Thyroid gland (tissue), 4 donors: Measurements from ENCODE around the gene CHM.

Experiments
- CTCF ChIP-seq, 6 experiments: fragments of 200-600 bp in 3 of 6; fragments of 450-650 bp in 3 of 6; sonication (generic) in 3 of 6; IDR thresholded peaks; one replicate each; pipeline ENCODE4 v1.5.1; 2016 to 2019; ENCODE audit warnings: antibody characterized with exemption in 6 of 6, mild to moderate bottlenecking in 2 of 6, inconsistent platforms in 1 of 6, moderate library complexity in 1 of 6
- POLR2A ChIP-seq, 2 donors: fragments of 450-650 bp; IDR thresholded peaks; one replicate each; pipeline ENCODE4 v1.6.1; 2017; ENCODE audit warnings: antibody characterized with exemption in 2 of 2, mild to moderate bottlenecking in 2 of 2, moderate library complexity in 1 of 2

GRCh38 chrX:86066998-86067397, 19.6 kb upstream of the CHM start:
- no peak for TF ChIP-seq POLR2A (IDR thresholded peaks at IDR 0.05)
- no peak for TF ChIP-seq CTCF (IDR thresholded peaks at IDR 0.05)
